Amniotic epithelial cell (primary cell): Measurements from ENCODE around the gene CEP290.

Experiments used
- DNase-seq: peaks from one replicate; pipeline ENCODE4 v3.0.0-alpha.2; 2010; ENCODE audit warnings: low read depth

The CEP290 gene, protein sequence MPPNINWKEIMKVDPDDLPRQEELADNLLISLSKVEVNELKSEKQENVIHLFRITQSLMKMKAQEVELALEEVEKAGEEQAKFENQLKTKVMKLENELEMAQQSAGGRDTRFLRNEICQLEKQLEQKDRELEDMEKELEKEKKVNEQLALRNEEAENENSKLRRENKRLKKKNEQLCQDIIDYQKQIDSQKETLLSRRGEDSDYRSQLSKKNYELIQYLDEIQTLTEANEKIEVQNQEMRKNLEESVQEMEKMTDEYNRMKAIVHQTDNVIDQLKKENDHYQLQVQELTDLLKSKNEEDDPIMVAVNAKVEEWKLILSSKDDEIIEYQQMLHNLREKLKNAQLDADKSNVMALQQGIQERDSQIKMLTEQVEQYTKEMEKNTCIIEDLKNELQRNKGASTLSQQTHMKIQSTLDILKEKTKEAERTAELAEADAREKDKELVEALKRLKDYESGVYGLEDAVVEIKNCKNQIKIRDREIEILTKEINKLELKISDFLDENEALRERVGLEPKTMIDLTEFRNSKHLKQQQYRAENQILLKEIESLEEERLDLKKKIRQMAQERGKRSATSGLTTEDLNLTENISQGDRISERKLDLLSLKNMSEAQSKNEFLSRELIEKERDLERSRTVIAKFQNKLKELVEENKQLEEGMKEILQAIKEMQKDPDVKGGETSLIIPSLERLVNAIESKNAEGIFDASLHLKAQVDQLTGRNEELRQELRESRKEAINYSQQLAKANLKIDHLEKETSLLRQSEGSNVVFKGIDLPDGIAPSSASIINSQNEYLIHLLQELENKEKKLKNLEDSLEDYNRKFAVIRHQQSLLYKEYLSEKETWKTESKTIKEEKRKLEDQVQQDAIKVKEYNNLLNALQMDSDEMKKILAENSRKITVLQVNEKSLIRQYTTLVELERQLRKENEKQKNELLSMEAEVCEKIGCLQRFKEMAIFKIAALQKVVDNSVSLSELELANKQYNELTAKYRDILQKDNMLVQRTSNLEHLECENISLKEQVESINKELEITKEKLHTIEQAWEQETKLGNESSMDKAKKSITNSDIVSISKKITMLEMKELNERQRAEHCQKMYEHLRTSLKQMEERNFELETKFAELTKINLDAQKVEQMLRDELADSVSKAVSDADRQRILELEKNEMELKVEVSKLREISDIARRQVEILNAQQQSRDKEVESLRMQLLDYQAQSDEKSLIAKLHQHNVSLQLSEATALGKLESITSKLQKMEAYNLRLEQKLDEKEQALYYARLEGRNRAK (N-terminal part only)

DNA sequence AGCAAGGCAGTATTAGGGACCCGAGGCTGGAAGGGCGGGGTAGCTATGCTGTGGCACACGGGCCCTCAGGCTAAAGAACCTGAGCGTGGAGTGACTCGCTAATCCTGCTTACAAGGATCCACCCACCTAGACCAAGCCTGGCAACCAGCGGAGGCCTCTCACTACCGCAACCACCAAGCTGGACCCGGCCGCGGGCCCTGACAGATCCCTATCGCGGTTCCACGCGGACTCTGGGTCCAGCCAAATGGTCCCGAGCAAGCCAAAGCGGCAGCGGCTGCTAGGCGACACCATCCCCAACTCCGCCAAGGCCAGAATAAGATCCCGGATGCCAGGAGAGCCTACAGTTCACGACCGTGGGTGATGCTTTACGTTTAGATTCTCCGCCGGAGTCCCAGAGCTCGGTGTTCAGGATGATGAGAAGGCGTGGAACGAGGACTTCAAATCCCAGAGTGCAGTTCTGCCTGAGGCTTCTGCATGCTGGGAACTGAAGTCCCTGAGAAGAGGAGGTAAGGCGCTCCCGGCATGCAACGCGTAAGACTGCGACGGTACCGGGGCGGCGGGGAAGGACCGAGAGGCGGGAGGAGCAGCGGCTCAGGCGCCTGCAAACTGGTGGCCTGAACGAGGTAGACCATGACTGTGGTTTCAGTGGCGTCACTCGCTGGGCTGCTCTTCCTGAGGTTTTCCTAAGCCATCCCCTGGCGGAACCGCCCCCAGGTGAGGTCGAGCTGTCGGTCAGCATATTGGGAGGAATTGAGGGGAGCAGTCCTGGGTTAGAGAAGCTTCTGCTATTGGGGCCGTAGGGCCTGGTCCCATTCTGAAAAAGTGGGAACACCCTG, at the start of gene CEP290, which contains the start of gene TMTC3:
Gene CEP290, minus strand, starts transcription at position 315 of the 836 bp plus-strand sequence. CDS start 781 bp downstream, outside the sequence.
Gene TMTC3, plus strand, starts transcription at position 534 of the 836 bp plus-strand sequence. CDS start 6,009 bp downstream, outside the sequence.
- DNase-seq = peak; percentile 99

DNA sequence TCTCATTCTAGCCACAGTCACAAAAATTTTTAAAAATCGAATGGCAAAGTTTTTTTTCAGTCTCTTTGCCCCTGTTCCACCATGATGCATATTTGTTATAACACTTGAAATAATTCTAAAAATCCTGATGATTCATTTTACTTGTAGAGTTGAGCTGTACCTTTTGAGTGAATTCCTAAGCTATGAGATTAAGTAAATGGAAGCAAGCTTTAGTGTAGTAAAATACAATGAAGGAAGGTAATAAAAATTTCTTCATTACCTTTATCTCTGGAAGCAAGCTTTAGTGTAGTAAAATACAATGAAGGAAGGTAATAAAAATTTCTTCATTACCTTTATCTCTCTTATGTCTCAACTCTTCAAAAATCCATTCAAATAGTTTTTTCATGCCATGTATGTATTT, 46.3 kb upstream of the CEP290 start:
- no peak for DNase-seq

DNA sequence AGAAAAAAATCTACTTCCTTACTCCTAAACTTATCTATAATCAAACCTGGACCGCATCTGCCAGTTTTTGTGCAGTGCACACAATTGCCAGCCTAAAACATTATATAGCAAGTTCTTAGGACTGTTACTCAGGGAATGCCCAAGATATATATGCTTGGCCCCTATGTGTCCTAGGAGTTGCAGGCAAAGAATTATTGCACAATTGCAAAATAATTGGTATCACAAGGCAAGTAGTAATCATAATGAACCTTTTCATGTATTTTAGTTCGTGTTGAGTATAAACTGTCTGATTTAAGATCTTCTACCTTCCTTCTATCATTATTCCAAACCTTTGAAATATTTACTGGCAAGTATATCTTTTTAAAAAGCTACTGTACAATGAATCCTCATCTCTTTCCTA, 45.7 kb upstream of the CEP290 start:
- no peak for DNase-seq

DNA sequence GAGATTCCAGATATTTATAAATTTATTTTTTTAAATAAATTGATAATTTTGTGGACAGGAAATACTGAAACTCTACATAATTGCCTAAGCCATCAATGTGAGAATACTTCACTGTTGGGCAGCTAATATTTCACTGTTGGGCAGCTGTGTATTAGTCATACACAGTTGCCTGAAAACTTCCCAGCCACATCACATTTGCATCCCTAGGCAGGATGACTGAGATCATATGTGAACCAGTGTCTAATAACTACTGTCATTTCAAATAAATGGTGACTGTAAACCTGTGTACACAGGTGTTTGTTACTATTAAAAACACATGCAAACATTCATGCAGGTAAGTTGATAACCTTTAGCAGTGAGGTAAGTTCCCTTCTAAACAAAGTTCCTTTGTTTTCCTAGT, 44.1 kb upstream of the CEP290 start:
- DNase-seq = peak; percentile 72

DNA sequence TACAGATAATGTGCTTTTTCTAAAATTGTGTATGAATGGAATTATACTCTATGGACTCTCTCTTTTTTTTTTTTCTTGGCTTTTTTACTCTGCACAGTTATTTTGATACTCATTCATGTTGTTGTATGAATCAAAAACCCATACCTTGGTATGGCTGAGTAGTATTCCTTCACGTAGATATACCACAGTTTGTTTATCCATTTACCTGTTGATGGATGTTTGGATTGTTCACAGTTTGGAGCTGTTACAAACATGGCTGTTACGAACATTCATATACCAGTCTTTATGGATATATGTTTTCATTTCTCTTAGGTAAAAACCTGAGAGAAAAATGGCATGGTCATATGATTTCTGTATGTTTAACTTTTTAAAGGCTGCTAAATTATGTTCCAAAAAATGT, 43.4 kb upstream of the CEP290 start:
- DNase-seq = no peak

DNA sequence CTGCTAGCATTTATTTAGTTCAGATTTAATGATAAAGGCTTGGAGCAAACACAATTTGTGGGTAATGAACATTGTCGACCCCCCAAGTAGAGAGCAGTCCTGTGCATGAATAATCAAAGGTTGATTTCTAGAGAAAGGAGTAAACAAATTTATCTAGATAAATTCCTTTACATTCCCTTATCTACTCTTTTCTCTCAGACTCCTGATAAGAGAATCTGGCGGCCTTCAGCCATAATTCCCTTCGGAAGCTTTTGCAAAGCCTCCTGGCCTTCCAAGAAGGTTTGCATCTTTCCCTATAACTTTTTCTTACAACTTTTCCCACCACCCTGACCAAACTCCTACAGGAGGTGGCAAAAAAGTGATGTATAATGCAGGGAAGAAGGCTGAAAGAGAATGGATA, 42.3 kb upstream of the CEP290 start:
- peak; percentile 58 for DNase-seq

DNA sequence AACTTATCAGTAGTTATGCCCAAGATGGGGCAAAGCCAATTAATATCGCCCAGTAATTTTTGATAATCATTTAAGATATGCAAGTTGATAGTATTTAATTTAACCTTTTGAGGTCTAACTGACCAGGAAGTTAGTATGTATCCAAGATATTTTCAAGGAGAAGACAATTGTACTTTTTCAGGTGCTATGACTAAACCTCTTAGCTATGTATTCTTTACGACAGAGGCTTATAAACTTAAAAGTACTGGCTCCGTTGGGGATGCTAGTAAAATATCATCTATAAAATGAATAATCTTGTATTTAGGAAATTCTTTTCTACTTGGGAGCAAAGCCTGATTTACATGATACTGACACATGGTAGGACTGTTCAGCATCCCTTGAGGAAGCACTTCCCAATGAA, 40.5 kb upstream of the CEP290 start:
- no peak for DNase-seq

DNA sequence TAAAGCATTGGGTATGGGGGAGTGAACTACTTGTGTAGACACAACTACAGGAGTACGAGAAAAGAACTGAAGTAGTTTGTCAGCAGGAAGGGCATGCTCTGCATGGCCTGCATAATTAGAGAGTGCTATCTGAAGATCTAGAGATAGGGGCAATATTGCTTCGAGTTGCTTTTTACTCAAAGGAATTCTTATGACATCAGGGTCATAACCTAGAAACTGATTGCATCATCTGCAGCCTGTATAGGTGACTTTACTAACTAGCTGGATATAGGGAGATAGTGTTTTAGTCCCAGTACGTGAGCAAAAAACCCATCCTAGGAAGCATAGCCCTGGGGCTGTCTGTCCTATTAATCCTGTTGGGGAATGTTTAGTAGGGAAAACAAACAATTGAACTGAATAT, 40.0 kb upstream of the CEP290 start:
- DNase-seq = peak; percentile 14

DNA sequence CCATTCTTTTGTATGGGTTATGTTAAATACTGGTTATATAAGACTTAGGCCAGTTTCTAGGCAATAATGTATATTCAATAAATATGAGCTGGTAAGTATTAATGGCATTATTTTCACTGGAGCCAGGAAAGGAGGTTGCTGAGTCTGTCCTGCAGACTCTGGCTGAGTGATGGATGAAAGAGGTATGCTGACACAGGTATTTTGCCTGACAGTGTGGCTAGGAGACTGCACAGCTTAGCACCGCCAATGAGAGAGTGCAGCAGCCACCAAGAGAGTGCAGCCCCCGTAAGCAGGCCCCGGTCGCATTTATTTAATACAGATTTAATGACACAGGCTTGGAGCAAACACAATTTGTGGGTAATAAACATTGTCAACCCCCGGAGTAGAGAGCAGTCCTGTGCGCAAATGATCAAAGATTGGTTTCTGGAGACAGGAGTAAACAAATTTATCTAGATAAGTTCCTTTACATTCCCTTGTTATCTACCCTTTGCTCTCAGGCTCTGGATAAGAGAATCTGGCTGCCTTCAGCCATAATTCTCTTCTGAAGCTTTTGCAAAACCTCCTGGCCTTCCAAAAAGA, 37.6 kb upstream of the CEP290 start:
- no peak for DNase-seq

DNA sequence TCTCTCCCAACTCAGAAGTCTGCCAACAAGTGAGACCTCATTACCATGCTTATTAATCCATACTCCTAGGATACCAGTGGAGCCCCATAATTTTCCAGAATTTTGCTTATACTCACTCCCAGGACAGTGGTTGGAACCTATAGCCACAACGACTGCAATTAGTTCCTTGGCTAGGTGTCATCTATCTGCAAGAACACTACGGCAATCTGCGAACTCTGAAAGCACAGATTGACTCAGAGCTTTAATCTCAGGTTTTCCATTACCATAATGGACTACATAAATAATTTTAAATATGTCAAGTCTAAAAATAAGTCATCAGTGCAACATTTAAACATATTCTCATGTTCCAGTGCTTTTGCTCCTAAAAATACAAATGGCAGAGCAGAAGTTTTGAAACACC, 33.7 kb upstream of the CEP290 start:
- DNase-seq = no peak

DNA sequence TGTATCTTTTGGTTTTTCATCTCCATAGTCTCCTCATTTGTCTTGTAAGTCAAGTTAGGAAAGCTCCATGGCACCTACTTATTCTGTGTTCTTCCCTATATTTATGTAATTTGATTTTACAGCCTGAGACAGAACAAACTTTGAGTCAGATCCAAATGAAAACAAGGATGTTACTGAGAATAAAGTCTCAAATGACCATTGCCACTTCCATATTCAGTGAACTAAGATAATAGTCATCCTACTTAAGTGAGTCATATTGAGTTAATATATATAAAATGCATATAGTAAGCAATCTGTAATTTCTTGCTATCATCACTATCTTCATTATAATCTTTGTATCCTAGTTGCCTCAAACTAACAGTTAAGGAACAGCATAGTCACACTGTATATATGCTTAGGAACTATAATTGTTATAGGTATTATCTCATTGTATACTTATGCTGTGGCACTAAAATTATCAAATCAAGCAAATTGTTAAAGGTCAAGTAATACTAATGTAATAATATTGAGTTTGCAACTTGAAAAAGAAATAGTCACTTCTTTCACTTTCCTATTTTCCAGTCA, 31.0 kb upstream of the CEP290 start:
- no peak for DNase-seq

DNA sequence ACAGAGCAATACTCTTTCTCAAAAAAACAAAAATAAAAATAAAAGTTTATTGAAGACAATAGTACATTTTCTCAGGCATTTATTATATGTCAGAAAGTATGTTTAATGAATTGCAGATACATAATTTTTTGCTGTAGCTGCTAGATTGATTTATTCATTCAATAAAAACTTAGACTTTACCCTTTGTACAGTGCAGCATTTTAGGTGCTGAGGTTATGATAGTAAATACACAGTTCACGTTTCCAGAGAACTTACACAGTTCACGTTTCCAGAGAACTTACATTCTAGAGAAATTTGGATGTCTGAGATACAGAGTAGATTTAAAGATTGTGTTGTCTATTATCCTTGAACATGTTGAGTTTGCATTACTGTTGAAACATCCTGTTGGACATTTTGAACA, 25.5 kb upstream of the CEP290 start:
- DNase-seq = no peak

DNA sequence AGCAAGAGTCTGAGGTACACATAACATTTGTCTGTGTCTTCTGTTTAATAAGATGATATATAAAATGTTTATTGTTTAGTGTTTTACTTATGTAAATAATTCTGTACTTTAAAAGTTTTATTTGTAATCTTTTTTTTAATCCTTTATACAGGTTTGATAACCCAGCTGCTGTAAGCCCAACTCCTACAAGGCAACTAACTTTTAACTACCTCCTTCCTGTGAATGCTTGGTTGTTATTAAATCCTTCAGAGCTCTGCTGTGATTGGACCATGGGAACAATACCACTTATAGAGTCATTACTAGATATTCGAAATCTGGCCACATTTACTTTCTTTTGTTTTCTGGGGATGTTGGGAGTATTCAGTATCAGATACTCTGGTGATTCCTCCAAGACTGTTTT, 24.3 kb upstream of the CEP290 start:
- DNase-seq = no peak

DNA sequence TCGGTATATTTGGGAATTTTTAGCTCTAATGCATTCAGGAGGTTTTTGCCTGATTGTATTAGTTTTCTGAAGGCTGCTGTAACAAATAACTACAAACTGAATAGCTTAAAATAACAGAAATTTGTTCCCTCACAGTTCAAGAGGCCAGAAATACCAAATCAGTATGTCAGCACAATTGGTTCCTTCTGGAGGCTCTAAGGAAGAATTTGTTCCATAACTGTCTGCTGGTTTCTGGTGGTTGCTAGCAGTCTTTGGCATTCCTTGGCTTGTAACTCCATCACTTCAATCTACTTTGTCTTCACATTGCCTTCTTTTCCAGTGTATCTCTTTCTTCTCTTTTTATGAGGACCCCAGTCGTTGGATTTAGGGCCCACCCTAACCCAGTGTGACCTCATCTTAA, 21.5 kb upstream of the CEP290 start:
- no peak for DNase-seq

DNA sequence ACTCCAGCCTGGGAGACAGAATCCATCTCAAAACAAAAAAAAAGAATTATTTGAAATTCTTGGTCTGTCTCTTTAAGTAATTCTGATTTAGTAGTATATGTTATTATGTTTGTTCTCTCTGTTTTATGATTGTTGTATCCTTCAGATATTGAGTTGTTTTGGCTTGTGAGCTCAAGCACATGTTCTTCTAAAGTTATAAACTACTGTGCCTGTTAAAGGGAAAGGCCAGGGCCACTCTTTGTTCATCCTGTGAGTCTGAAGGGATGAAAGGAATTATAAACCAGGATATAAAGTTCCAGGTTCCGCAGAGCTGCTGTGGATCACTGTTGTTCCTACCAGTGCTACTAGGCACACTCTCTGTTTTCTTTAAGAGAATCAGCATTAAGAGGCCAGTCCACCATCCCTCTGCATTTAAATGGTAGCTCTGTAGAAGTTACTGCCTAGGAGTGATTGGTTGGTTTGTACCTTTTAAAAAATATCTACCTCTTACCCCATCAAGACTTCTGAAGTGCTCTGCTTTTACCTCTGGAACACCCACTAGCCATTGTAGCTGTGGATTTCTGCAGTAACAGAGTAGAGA, 14.3 kb upstream of the CEP290 start:
- DNase-seq = no peak

DNA sequence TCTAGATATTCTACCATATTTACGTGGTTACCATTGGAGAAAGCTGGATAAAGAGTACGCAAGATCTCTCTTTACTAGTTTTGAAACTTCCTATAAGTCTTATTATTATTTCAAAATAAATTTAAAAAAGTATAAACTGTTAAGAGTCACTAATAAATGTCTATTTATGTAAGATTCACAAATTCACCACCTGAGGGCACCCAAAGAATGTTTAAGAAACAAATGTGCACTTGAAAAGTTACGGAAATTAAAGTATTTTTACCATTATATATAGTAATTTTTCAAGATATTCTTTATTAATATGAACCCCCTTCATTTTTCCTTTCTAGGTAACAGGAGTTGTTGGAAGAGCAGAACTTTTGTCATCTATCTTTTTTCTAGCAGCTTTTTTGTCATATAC, 12.1 kb upstream of the CEP290 start:
- DNase-seq = peak; percentile 57

DNA sequence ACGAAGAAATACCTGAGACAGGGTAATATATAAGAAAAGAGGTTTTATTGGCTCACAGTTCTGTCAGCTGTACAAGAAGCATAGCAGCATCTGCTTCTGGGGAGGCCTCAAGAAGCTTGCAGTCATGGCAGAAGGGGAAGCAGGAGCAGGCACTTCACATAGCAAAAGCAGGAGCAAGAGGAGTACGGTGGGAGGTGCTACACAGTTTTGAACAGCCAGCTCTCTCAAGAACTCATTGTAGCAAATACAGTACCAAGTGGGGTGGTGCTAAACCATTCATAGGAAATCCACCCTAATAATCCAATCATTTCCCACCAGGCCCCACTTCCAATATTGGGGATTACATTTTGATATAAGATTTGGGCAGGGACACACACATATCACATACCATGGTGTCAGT, 8.2 kb upstream of the CEP290 start:
- no peak for DNase-seq

DNA sequence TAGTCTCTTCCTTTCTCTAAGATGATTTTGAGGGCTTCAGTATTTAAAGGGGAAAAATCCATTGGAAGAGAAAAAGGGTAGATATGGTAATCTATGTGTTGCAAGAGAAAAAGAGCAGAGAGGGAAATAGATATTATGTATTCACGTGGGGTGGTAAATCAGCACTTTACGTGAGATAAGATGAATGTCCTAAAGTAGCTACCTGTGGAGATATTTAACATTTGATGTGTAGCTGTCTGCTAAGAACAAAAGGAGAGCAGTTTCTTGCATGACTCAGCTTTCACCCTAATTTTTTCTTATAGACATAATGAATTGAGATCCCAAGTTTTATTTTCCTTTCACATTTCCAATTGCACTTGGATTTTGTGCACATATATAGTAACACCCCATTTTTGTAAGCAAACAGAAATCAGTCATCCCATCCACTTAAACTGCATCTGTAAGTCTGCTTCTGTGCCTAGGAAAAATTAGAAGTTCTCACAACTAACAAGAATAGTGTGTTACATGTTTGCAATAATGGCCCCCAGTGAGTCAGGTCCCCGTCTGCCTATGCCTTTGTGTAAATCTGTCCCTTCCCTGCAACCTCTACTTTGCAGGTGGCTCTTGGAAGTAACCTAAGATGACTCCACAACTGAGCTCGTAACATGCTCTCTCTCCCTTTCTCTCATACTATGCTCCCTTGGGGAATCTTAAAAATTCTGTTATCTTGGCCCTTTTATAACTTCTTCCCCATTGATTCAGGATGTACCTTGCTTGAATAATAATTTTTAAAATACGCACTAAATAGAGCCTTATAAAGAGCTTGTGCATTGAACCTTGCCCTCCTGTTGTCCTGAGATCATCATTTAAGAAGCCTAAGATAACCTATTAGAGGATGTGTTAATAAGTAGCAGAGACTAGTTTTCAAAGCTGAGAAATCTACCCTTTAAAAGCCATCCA, 3.9 kb upstream of the CEP290 start:
- no peak for DNase-seq
